EL (cell line): ENCODE results near the gene YWHAB.
"Not testable (repeated sequence)": the region's sequence is repeated elsewhere in the genome, so short reads cannot be mapped to it uniquely, and the experiment has no call there.

Source experiments
- DNase-seq: peaks from one replicate; pipeline ENCODE4 v3.0.0-alpha.2; 2016

YWHAB gene

DNA sequence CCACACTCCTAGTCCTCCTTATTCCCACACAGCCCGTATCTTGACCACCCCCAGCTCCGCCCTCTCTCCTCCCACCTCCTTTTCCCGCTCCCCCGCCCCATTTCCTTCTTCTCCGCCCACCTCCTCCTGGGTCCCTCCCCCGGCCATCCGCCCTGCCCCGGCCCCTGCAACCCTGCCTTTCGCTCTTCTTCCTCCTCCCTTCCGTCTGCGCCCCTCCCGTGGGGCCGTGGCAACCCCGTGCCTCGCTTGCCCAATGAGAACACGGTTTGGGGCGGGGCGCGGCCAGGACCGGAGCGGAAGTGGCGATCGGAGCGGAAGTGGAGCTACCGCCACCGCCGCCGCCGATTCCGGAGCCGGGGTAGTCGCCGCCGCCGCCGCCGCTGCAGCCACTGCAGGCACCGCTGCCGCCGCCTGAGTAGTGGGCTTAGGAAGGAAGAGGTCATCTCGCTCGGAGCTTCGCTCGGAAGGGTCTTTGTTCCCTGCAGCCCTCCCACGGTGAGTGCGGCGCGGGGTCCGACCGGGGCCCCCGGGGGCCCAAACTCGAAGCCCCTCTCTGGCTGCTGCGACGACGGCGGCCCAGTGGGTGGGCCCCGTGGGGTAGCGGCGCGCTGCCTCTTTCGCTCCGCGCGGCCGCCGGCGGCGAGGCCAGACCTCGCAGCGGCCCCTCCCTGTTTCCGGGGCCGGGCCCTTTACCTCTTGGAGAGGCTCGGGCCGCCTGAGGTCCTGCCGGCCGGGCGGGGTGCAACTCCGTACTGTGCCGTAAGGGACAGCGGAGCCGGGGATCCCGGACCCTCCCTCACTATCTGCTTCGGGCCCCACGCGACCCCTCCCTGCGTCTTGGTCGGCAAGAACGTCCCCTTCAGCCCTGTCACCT, at the start of gene YWHAB:
Gene YWHAB (plus strand): TSS at position 314 of the 874 bp plus-strand sequence. CDS start 15,829 bp downstream, outside the sequence.
- DNase-seq, result peak; percentile 99

DNA sequence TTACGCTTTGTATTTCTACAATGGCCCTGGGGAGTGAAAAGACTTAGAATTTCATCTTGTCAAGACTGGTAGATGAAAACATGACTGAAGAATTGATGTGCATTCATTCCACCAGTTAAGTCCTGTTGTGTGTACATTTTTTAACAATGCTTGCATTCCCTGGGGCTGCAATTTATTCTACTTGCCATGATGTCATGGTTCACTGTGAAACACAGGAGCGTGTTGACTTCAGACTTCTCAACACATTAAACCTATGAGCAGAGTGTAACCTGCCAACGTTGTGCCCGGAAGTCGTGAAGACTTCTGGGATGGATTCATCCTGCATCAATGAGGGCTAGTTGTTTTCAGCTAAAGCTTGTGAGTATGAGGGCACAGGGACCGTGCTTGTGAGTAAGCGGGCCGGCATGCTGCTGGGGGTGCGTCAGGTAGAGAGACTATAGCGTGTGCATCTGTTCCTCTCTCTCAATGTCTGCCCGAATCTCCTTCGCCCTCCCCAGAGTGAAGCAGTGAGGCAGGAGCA, 48.8 kb upstream of the YWHAB start:
- DNase-seq, result no peak

- DNase-seq, result no peak
Measured at GRCh38 chr20:44837946-44838345, 47.6 kb upstream of the YWHAB start.

DNA sequence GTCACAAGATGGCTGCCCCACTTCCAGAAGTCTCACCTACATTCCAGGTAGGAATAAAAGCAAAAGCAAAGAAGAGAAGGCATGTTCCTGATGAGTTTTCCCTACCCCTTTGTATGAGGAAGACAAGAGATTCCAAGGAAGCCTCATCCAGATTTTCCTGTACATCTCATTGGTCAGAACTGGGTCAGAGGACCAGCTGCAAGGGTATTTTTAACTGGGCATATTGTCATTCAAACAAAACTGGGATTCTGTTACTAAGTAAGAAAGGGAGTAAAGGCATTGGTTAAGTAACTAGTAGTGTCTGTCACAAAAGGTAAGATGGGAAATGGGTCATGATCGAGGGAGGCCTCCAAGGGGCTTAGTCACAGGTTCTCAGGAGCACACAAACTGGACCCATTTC, 47.0 kb upstream of the YWHAB start:
- no peak for DNase-seq

DNA sequence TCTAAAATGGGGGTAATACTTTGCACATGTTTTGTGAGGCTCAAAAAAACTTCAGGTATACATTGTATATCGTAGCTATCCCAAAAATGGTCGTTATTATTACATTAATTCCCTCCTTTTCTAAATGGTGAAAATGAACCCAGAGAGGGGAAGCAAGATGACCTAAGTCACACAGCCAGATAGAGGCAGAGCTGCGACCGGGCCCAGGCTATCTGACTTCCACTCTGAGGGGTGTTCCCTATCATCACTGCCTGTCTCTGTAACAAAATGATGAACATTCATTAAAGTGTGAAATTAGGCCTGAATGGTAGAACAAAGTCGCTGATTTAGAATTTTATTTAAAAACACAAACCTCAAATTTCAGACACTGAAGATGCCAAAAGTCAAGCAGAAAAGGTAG, 46.0 kb upstream of the YWHAB start:
- no peak for DNase-seq

DNA sequence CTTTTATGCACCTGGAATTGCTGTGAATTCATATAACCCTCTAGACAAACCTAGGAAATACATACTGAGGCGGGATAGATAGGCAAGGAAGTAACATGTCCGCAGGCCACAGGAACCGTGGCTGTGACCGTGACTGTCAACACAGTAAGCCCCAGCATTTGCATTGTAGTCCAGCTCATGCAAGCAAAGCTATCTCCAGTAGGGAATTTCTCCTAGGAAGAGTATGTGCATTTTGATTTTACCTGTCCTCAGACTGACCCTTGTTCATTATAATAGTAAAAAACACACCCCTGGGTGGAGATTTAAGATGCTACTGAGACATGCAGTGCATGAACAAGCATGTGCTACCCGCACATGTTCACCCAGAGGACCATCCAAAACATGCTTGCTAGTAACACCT, 44.7 kb upstream of the YWHAB start:
- no peak for DNase-seq

GRCh38 chr20:44841955-44842354, 43.5 kb upstream of the YWHAB start:
- no peak for DNase-seq

- no peak for DNase-seq
Measured at GRCh38 chr20:44843876-44844275, 41.6 kb upstream of the YWHAB start.

DNA sequence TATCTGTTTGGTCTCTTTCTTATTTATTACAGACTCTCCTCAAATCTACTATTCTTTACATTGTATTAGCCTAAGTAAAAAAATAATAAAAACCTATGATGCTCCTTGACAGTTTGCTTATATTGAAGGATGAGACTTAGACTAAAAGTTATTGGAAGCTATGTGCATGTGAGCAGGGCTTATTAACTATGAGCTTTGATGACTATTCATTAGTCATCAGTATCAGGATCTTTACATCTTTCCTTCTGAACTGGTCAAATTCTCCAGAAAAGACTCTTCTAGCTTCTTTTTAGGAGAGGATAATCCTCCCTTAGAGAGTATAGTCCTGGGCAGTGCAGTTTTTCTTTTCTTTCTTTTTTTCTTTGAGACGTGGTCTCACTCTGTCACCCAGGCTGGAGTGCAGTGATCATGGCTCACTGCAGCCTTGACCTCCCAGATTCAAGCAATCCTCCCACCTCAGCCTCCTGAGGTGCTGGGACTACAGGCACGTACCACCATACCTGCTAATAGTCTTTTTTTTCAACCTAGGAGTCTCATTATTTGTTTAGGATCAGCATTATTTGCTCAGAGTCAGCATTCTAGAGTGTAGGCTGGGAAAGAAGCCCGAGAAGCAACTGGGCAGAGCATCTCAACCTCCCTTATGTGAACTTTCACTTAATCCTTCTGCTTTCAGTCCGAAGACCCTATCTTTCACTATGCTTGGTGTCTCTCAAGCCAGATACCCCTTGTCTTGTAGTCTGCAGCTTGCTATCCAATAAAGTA, 37.1 kb upstream of the YWHAB start:
- no peak for DNase-seq

DNA sequence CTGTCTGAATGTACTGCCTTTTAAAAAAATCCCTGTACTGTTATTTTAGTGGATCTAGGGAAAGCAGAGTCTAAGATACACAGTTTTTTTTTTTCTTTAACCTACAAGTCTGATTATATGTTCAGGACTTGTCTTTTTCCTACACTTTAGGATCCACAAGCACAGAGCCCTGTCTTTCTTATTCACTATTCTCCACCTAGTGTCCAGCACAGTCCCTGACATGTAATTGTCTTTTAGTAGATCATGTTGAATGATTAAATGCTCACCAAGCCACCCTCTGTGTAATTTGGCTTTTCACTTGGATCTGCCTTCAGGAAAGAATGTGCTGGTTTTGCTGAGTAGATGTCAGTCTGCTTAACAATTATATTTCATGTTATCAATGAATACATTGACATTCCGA, 35.8 kb upstream of the YWHAB start:
- DNase-seq, result no peak

- no peak for DNase-seq
Measured at GRCh38 chr20:44850272-44850671, 35.2 kb upstream of the YWHAB start.

- DNase-seq, result no peak
Measured at GRCh38 chr20:44850837-44851236, 34.7 kb upstream of the YWHAB start.

- DNase-seq, result no peak
Measured at GRCh38 chr20:44851545-44851944, 34.0 kb upstream of the YWHAB start.

DNA sequence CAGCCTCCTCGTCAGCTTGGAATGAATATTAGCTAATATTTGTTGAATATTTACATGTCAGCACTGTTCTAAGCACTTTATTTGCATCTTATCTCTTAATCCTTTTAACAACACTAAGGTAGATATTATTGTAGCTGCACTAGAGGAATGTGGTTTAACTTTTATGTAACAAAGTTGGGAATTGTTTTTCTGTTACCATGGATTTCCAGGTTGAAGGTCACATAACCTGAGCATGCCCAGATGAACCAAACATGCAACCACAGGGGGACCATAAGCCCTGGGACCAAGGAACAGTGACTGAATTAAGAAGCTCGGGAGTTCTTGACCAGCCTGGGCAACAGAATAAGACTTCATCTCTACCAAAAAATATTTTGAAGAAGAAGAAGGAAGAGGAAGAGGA, 29.1 kb upstream of the YWHAB start:
- no peak for DNase-seq

DNA sequence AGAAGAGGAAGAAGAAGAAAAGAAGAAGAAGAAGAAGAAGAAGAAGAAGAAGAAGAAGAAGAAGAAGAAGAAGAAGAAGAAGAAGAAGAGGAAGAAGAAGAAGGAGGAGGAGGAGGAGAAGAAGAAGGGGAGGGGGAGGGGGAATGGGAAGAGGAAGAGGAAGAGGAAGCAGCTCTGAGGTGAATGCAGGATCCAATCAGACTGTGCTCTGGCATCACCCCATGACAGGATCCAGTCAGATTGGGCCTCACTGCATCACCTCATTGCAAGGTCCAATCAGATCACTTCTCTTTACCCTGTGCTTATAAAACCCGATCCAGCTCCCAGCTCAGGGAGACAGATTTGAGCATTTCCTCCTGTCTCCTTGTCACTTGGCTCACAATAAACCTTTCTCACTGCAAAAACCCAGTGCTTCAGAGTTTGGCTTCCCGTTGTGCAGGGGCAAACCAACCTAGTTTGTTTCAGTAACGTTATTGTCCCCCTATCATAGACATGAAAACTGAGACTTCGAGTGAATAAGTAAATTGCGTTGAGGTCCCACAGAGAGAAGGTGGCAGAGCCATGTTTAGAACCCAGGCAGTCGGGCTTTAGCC, 28.6 kb upstream of the YWHAB start:
- no peak for DNase-seq

DNA sequence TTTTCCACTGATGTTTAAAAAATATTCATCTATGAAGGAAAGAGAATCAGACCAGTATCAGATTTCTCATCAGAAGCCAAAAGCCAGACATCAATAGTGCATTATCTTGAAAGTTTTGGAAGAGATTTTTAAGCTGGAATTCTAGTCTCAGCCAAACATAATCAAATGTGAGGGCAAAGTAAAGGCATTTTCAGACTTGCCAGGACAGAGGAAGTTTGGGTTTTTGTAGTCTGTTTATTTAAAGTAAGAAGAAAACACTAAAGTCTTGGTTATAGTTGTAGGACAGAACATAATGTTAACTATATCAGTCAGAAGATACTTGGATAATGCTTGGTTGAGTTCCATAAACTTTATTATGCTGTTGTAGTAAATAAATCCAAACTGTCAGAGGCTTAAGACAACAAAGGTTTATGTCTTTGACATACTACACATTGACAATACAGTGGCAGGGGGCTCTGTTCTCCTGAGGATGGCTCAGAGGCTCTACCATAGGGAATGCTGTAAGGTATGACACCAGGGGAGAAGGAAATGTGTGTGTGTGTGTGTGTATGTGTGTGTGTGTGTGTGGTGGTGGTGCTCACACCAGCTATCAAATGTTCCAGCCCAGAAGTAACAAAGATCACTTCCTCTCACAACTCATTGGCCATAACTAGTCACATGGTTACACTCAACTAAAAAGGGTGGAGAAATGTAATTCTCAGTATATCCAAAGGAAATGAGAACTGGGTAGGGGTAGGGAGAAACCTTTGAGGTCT, 26.7 kb upstream of the YWHAB start:
- DNase-seq, result no peak

DNA sequence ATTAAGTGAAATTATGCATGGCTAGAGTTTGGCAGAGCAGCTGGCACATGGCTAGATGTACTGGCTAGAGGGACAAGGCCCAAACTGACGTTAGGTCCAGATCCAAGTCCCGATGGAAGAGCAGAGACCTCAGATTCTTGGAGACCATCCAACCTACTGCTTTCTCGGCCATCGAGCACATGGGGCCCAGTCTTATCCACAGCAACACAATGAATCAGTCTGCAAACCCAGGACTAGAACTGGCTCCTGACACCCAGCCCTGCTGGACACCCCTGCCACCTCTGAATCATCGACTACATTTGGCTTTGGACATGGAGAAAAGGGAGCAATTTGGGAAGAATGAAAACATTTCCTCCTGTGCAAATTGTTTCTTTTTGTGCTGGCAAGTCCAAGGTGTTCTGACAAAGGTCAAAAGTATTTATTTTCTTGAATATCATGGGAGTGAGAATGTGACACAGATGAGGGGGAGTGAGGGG, 23.9 kb upstream of the YWHAB start:
- DNase-seq, result peak; percentile 66

DNA sequence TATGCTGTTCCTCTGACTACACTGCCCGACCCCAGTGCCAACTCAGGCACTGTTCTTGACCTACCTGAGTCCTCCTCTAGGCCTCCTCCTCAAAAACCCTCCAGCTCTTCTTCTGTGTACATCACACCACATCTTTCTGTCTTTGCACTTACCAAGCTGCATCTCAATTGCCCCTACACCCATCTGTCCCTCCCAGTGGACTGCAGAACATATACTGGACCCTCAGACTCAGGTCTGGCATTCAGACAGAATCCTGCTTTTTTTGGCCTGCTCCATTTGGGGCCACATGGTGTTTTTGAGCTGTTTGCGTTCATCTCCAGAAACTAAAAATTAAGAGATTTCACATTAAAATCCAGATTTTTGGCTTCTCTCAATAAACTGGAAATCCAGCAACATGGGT, 23.2 kb upstream of the YWHAB start:
- DNase-seq, result no peak

DNA sequence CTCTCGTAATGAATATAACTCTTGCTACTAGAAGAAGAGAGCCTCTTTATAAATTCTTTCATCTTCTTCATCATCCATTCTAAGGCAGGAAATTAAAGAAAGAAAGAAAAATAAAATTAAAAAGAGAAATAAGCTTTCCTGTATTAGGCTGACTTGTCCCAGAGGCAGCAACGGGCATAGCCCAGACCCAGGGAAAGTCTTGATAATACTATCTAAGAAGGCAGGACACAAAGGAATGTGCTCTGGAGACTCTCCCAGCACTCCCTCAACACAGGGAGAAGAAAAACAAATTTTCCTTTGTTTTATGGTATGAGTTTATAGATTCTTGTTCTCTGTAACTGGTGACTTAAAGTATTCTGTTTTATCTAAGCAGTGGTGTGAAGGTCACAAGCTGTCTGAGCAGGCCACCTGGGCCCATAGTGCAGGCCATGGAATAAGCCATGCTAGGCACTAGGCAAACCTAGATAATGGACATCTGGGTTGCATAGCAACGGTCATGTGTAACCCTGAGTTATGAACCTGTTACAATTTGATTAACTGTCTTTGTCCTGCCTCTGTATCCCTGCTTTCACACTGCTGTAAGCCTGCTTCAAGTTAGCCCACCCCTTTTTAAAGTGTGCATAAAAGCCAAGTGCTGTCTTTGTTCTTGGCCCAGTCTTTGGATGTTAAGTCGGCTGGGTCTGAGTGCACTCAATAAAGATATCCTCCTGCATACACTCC, 22.0 kb upstream of the YWHAB start:
- DNase-seq, result not testable (repeated sequence)

GRCh38 chr20:44864493-44864892, 21.0 kb upstream of the YWHAB start:
- DNase-seq, result not testable (repeated sequence)

DNA sequence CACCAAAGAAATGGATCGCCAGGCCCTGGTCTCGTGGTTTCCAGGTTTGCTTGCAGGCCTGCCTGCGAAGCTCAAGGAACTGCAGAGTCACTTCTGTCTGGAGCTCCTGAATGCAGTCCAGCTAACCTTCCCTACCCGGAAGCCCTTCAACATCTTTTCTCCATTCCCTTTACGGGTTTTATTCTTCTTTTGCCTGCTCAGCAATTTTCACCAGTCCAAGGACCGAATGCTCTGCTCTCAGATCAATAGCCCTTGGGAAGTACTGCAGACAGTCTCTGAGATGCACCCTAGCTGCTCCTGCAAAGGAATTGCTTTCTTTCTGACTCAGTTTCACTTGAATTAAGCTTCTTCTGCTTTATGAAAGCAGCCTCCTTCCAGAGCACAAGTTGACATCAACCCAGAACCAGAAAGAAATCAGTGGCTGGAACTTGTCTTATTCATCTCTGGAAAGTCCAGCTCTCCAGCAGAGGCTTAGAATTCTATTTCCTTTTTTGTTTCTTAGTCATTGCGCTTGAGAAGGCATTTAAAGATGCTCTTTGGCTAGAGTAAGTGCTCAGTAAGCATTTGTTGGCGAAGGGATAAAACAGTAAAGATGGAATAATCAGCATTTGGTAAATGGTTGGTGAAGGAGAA, 18.7 kb upstream of the YWHAB start:
- DNase-seq, result no peak
